SJCRH30 (cell line): ENCODE measurements around the gene INF2. TPM values are rescaled to one million over a fixed set of nuclear protein-coding genes. Genes with fewer than 3 reads are reported as not detected.
A peak's percentile ranks its signal among the peaks of the same experiment; 100 is the strongest.

Experiments
- DNase-seq, 2 experiments: peaks; one replicate each; pipeline ENCODE4 v3.0.0-alpha.2; 2015 to 2020
- H3K27ac ChIP-seq: fragments of 250-450 bp; sonication (Bioruptor Pico); 2 replicates; pipeline ENCODE4 v1.5.1; 2020; ENCODE audit warnings: mild to moderate bottlenecking, moderate library complexity
- H3K27me3 ChIP-seq: fragments of 250-450 bp; sonication (Bioruptor Pico); 2 replicates; pipeline ENCODE4 v1.5.1; 2020; ENCODE audit warnings: mild to moderate bottlenecking, moderate library complexity
- H3K36me3 ChIP-seq: fragments of 250-450 bp; sonication (Bioruptor Pico); 2 replicates; pipeline ENCODE4 v1.5.1; 2020; ENCODE audit warnings: mild to moderate bottlenecking, moderate library complexity
- H3K4me1 ChIP-seq: fragments of 250-450 bp; sonication (Bioruptor Pico); 2 replicates; pipeline ENCODE4 v1.5.1; 2020; ENCODE audit warnings: mild to moderate bottlenecking, moderate library complexity
- H3K4me3 ChIP-seq: fragments of 250-450 bp; sonication (Bioruptor Pico); 2 replicates; pipeline ENCODE4 v1.5.1; 2020; ENCODE audit warnings: mild to moderate bottlenecking, moderate library complexity
- H3K9me3 ChIP-seq: fragments of 250-450 bp; sonication (Bioruptor Pico); replicated peaks from 2 replicates; pipeline ENCODE4 v1.5.1; 2020; ENCODE audit warnings: mild to moderate bottlenecking, moderate library complexity
- total RNA-seq: library from RNA; depleted of rRNA; stranded (reverse); fragments of >200 nt; shearing (Covaris generic); gene quantifications from 2 replicates; pipeline ENCODE4 v1.2.3, GENCODE V29; 2014

INF2 gene
- total RNA-seq, 1 experiment from 2014 or later = 38.3 TPM

- Histone ChIP-seq H3K36me3 (no peaks in the 10 kb centered on the region), H3K4me3 (no peak overlapping the region), H3K27me3 (no peaks in the 10 kb centered on the region), H3K27ac (no peak overlapping the region), H3K4me1 (peaks cover 23% of the 10 kb centered on the region), H3K9me3 (no peaks in the 10 kb centered on the region)
- DNase-seq = no peak
These were observed 2.5 kb upstream of the INF2 start for GRCh38 chr14:104686624-104687517.

- Histone ChIP-seq H3K9me3 (no peaks in the 10 kb centered on the region), H3K36me3 (no peaks in the 10 kb centered on the region), H3K4me3 (peak overlapping the region; percentile 98), H3K4me1 (peaks cover 13% of the 10 kb centered on the region; the same call in 1 of the 2 replicates), H3K27ac (peak overlapping the region; percentile 46; the same call in 1 of the 2 replicates), H3K27me3 (no peaks in the 10 kb centered on the region)
- DNase-seq = peak; percentile 92 to 94
These were observed 1.6 kb upstream of the INF2 start for GRCh38 chr14:104687601-104688504.

GRCh38 chr14:104688505-104689108, 811 bp upstream of the INF2 start:
- DNase-seq = peak; percentile 71 to 72
- Histone ChIP-seq H3K4me1 (peaks cover 13% of the 10 kb centered on the region; the same call in 1 of the 2 replicates), H3K36me3 (no peaks in the 10 kb centered on the region)

GRCh38 chr14:104689881-104690711, 678 bp downstream of the INF2 start:
- Histone ChIP-seq H3K9me3 (no peaks in the 10 kb centered on the region), H3K27me3 (no peaks in the 10 kb centered on the region), H3K4me1 (peaks cover 13% of the 10 kb centered on the region; the same call in 1 of the 2 replicates), H3K27ac (peak overlapping the region; percentile 33; the same call in 1 of the 2 replicates), H3K4me3 (peak overlapping the region; percentile 98), H3K36me3 (no peaks in the 10 kb centered on the region)
- DNase-seq = peak in 1 of 2 experiments; percentile 31

More at GRCh38 chr14:104688505-104689108, 811 bp upstream of the INF2 start:
- Histone ChIP-seq H3K9me3 (no peaks in the 10 kb centered on the region), H3K27me3 (no peaks in the 10 kb centered on the region), H3K27ac (peak overlapping the region; percentile 46), H3K4me3 (peak overlapping the region; percentile 98)

- H3K27ac ChIP-seq = no peak overlapping the region
- DNase-seq = no peak
- peaks cover 13% of the 10 kb centered on the region; the same call in 1 of the 2 replicates for H3K4me1 ChIP-seq
- no peaks in the 10 kb centered on the region for H3K9me3 ChIP-seq
- no peaks in the 10 kb centered on the region for H3K27me3 ChIP-seq
- H3K4me3 ChIP-seq = peak overlapping the region; percentile 98
- H3K36me3 ChIP-seq = no peaks in the 10 kb centered on the region
These were observed 1.5 kb downstream of the INF2 start for GRCh38 chr14:104690861-104691455.

GRCh38 chr14:104691546-104692260, 2.3 kb downstream of the INF2 start:
- DNase-seq = no peak
- Histone ChIP-seq H3K4me1 (peaks cover 13% of the 10 kb centered on the region; the same call in 1 of the 2 replicates), H3K27me3 (no peaks in the 10 kb centered on the region), H3K27ac (no peak overlapping the region), H3K9me3 (no peaks in the 10 kb centered on the region), H3K36me3 (no peaks in the 10 kb centered on the region), H3K4me3 (no peak overlapping the region)

GRCh38 chr14:104692261-104692938, 3.0 kb downstream of the INF2 start:
- no peaks in the 10 kb centered on the region for H3K9me3 ChIP-seq
- H3K4me3 ChIP-seq = no peak overlapping the region
- DNase-seq = no peak
- no peaks in the 10 kb centered on the region for H3K27me3 ChIP-seq
- 0 out of 2 replicates have a peak, but pooled peaks cover 2% of the 10 kb centered on the region for H3K36me3 ChIP-seq
- no peak overlapping the region for H3K27ac ChIP-seq
- H3K4me1 ChIP-seq = peaks cover 11% of the 10 kb centered on the region; the same call in 1 of the 2 replicates

- Histone ChIP-seq H3K27me3 (no peaks in the 10 kb centered on the region), H3K27ac (no peak overlapping the region), H3K4me1 (peaks cover 6% of the 10 kb centered on the region; the same call in 1 of the 2 replicates), H3K9me3 (no peaks in the 10 kb centered on the region), H3K4me3 (no peak overlapping the region), H3K36me3 (0 out of 2 replicates have a peak, but pooled peaks cover 2% of the 10 kb centered on the region)
- no peak for DNase-seq
These were observed 3.5 kb downstream of the INF2 start for GRCh38 chr14:104692939-104693315.

- Histone ChIP-seq H3K36me3 (0 out of 2 replicates have a peak, but pooled peaks cover 2% of the 10 kb centered on the region), H3K4me3 (no peak overlapping the region), H3K4me1 (peaks cover under 1% of the 10 kb centered on the region; the same call in 1 of the 2 replicates), H3K27me3 (no peaks in the 10 kb centered on the region), H3K27ac (no peak overlapping the region), H3K9me3 (no peaks in the 10 kb centered on the region)
- DNase-seq = no peak
These were observed 4.3 kb downstream of the INF2 start for GRCh38 chr14:104693482-104694431.

GRCh38 chr14:104694475-104694950, 5.1 kb downstream of the INF2 start:
- Histone ChIP-seq H3K27me3 (no peaks in the 10 kb centered on the region), H3K4me1 (no peaks in the 10 kb centered on the region; the same call in 1 of the 2 replicates), H3K36me3 (0 out of 2 replicates have a peak, but pooled peaks cover 2% of the 10 kb centered on the region), H3K27ac (no peak overlapping the region), H3K4me3 (no peak overlapping the region), H3K9me3 (no peaks in the 10 kb centered on the region)
- DNase-seq = no peak

GRCh38 chr14:104694991-104695659, 5.7 kb downstream of the INF2 start:
- 0 out of 2 replicates have a peak, but pooled peaks cover 2% of the 10 kb centered on the region for H3K36me3 ChIP-seq
- no peaks in the 10 kb centered on the region; the same call in 1 of the 2 replicates for H3K4me1 ChIP-seq
- no peaks in the 10 kb centered on the region for H3K9me3 ChIP-seq
- DNase-seq = no peak
- no peak overlapping the region for H3K27ac ChIP-seq
- H3K4me3 ChIP-seq = no peak overlapping the region
- H3K27me3 ChIP-seq = no peaks in the 10 kb centered on the region
